Duodenal mucosa (tissue), 2 donors: ENCODE data around the gene FAM124A.

ENCODE experiments used
- H3K27ac ChIP-seq: one replicate; pipeline ENCODE4 v1.7.0; 2013; ENCODE audit warnings: low read depth, low read length
- H3K27me3 ChIP-seq, 2 donors: one replicate each; pipeline ENCODE4 v1.7.0; 2013; ENCODE audit warnings: low read length in 2 of 2, control low read depth in 1 of 2; ENCODE audit not compliant: insufficient read depth in 2 of 2, control insufficient read depth in 1 of 2
- H3K36me3 ChIP-seq, 2 donors: one replicate each; pipeline ENCODE4 v1.7.0; 2013; ENCODE audit warnings: low read length in 2 of 2, control low read depth in 1 of 2; ENCODE audit not compliant: insufficient read depth in 2 of 2, control insufficient read depth in 1 of 2
- H3K4me1 ChIP-seq, 2 donors: one replicate each; pipeline ENCODE4 v1.7.0; 2013; ENCODE audit warnings: low read length in 2 of 2, control low read depth in 1 of 2; ENCODE audit not compliant: insufficient read depth in 2 of 2, control insufficient read depth in 1 of 2
- H3K4me3 ChIP-seq, 2 donors: one replicate each; pipeline ENCODE4 v1.7.0; 2013; ENCODE audit warnings: low read length in 2 of 2, low read depth in 1 of 2
- H3K9ac ChIP-seq, 2 donors: one replicate each; pipeline ENCODE4 v1.7.0; 2013; ENCODE audit warnings: low read length in 2 of 2, low read depth in 1 of 2
- H3K9me3 ChIP-seq, 2 donors: one replicate each; pipeline ENCODE4 v1.7.0; 2013; ENCODE audit warnings: low read length in 2 of 2, control low read depth in 1 of 2; ENCODE audit not compliant: control insufficient read depth in 1 of 2

The FAM124A gene

DNA sequence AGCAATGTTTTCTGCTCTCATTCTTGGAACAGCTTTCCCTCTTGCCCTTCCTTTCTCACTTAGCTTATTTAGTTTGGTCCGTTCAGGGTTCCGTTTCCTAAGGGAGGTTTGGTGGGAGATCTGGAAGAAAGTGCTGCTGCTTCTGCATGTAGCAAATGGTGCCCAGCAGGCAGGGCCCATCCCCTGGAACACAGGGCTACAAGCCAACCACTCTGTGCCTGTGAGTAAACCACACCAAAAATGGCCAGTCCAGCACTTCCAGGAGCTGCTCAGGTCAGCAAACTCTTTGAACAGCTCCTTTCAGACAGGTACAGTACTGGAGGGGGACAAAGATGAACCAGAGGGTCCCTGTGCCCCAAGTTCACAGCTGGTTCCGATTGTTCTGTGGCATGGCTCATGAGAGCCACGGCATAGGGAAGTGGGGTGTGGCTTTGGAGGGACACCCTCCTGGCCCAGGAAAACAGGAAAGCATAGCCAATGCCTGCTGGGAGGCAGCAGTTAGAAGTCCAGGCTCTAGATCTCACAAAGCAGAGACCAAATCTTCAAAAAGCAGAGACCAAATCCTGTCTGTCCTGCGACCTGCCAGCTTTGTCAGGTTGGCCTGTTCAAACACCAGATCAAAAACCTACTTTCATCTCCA, 39.5 kb downstream of the FAM124A start:
- Histone ChIP-seq H3K4me1 (no peaks in the 10 kb centered on the region), H3K27ac (no peak overlapping the region), H3K27me3 (no peaks in the 10 kb centered on the region), H3K4me3 (no peak overlapping the region), H3K9ac (no peak overlapping the region), H3K9me3 (no peaks in the 10 kb centered on the region), H3K36me3 (no peaks in the 10 kb centered on the region)

DNA sequence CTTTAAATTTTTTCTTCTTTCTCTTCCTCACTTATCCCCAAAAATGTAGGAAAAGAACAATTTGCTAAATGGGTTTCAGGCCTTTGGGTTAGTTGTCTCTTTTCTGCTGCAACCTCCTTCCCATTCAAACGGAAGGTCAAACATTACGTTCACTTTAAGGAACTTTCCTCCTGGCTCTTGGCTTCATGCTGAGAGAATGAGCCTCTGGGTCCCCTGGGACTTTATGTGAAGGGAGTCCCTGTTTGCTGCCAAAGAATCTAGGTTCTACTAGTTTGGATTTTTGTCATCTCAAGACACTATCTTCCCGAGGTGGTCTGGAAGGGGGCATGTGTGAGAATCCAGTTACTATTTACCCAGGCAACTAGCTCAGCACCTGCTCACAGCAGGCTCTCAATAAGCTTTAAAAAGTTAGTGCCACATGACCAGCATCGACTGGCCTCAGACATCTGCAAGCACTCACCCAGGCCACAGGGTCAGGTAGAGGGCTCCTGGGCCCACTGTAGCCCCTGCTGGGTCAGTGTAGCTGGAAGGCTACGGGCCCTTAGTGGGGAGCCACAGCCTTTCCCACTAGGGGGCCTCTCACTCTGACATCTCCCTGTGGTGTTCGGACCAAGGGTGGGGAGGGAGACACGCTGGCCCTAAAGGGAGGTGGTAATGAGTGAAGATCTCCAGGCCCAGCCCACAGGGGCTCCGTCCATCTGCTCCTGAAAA, 40.5 kb downstream of the FAM124A start:
- Histone ChIP-seq H3K4me1 (no peaks in the 10 kb centered on the region), H3K4me3 (no peak overlapping the region), H3K36me3 (no peaks in the 10 kb centered on the region), H3K27me3 (no peaks in the 10 kb centered on the region), H3K9me3 (no peaks in the 10 kb centered on the region), H3K9ac (no peak overlapping the region), H3K27ac (no peak overlapping the region)

DNA sequence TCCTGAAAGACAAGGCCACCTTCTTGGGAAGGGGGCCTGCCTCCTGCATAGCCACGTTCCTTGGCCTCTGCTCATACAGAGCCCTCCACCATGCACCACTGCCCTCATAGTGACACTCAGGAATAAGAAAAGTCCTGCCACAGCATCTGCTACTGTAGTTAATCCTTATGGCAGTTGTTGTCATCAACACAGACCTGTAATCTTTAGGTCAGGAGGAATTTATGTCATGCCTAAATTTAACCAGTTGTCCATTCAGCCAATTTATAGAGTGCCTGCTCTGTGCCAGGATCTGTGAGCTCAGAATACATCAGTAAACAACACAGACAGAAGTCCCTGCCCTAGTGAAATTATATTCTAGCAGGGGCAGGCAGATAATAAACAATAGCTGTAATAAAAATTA, 44.4 kb downstream of the FAM124A start:
- Histone ChIP-seq H3K27ac (no peak overlapping the region), H3K4me1 (no peaks in the 10 kb centered on the region), H3K9me3 (no peaks in the 10 kb centered on the region), H3K36me3 (no peaks in the 10 kb centered on the region), H3K27me3 (no peaks in the 10 kb centered on the region), H3K4me3 (no peak overlapping the region), H3K9ac (no peak overlapping the region)

DNA sequence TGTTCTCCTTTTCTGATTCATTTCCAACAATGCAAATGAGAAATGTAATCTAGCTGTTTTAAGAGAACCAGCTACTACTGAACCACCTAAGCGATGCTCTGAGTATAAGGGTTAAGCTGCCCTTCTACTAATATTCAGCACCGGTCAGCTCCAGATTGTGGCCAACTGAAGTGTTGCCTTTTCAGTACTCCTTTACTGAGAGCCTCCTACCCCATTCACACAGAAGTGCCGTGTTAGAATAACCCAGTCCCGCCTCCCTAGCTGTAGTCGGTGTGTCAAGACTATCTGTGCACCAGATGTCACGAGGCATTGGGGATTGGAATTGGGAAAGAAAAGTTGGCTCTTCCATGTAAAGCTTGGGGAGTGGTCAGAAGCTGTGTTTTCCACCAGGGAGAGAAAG, 45.4 kb downstream of the FAM124A start:
- Histone ChIP-seq H3K4me1 (no peaks in the 10 kb centered on the region), H3K36me3 (no peaks in the 10 kb centered on the region), H3K27me3 (no peaks in the 10 kb centered on the region), H3K9me3 (no peaks in the 10 kb centered on the region), H3K4me3 (no peak overlapping the region), H3K27ac (no peak overlapping the region), H3K9ac (no peak overlapping the region)

DNA sequence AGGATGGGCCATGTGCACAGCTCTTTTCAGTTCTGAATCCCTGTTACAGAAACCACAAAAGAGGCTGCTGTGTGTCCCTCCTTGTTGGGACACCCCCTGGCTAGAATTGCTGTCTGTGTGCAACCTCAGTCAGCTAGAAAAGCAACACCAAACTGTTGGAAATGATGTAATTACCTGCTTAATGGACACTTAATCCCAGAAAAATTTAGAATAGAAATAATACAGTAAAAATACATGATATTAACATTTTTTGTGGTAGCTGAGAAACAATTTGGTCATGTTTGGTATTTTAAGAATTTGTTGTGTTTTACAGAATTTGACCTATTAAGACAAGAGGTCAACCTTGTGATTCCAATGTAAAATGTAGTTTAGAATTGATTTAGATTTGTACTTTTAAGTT, 46.8 kb downstream of the FAM124A start:
- Histone ChIP-seq H3K36me3 (no peaks in the 10 kb centered on the region), H3K4me1 (no peaks in the 10 kb centered on the region), H3K27me3 (no peaks in the 10 kb centered on the region), H3K27ac (no peak overlapping the region), H3K9me3 (no peaks in the 10 kb centered on the region), H3K4me3 (no peak overlapping the region), H3K9ac (no peak overlapping the region)

DNA sequence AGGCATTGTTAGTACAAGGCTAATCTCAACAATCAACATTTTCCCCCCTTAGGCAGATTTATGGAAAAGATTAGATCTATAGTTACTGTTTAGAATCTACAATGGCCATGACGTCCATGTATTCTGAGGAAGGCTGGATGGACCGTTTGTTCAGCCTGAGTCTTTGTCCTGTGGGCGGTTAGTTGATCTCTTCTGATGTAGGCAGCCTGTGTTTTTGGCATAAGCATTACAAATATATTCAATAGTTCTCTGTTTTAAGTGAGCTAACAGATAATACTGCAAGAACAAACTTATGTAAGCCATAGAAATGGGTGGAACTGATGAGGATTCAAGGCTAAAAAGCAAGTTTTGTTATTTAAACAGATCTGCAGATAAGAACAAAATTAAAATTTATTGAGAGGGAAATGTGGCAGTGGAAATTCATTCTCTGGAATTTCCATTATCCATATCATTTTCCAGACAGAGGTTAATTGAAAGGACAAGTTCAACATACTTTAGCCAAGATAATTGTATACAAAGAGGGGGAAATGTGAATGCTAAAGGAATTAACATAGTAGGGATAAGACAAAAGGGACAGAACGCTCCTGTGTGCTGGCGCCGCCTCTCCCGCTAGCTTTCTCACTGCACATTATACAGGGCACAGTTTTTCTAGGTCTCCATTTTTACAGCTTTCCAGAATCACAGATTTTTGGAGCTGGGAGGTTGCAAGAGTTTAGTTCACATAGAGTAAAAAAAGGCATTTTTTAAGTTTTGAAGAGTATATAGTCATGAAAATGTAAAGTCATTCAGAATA, 48.6 kb downstream of the FAM124A start:
- Histone ChIP-seq H3K27ac (no peak overlapping the region), H3K27me3 (no peaks in the 10 kb centered on the region), H3K4me3 (no peak overlapping the region), H3K9me3 (no peaks in the 10 kb centered on the region), H3K4me1 (no peaks in the 10 kb centered on the region), H3K36me3 (no peaks in the 10 kb centered on the region), H3K9ac (no peak overlapping the region)

DNA sequence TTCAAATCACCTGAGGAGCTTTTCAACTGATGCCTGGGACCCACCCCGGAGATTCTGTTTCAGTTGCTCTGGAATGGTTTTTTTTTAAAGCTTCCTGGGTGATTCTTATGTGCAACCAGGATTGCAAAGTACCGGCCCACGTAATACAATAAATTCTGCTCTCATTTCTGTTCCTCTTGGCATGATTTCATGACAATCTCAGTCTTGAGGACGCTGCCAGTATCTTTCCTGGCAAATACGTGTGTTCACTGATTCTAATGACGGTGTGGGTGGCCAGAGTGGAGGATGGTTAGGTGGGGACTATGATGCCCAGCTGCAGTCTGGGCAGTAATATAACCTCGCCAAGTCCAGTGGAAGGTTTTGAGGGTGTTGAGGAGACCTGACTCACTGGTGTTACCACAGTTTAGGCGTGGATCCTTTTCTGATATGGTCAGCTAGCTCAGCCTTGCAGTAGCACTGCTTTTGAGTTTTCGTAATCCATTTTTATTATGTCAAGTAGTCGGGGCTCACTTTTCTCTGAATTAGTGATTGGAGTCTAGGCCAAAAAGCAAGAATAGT, 49.4 kb downstream of the FAM124A start:
- Histone ChIP-seq H3K9ac (no peak overlapping the region), H3K27me3 (no peaks in the 10 kb centered on the region), H3K4me1 (no peaks in the 10 kb centered on the region), H3K27ac (no peak overlapping the region), H3K36me3 (no peaks in the 10 kb centered on the region), H3K9me3 (no peaks in the 10 kb centered on the region), H3K4me3 (no peak overlapping the region)

DNA sequence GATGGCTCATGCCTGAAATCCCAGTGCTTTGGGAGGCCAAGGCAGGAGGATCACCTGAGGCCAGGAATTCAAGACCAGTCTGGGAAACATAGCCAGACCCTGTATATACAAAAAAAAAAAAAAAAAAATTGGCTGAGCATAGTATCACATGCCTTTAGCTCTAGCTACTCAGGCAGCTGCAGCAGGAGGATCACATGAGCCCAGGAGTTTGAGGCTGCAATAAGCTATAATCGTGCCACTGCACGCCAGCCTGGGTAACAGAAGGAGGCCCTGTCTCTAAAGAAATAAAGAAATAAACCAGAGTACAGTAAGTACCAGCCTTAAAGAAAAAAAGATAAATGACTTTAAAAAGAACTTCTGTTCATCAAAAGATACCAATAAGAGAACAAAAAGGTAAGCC, 52.9 kb downstream of the FAM124A start:
- Histone ChIP-seq H3K9me3 (no peaks in the 10 kb centered on the region), H3K4me3 (no peak overlapping the region), H3K36me3 (no peaks in the 10 kb centered on the region), H3K4me1 (no peaks in the 10 kb centered on the region), H3K27ac (no peak overlapping the region), H3K9ac (no peak overlapping the region), H3K27me3 (peaks cover 0 to 4% of the 10 kb centered on the region in 2 donors)

DNA sequence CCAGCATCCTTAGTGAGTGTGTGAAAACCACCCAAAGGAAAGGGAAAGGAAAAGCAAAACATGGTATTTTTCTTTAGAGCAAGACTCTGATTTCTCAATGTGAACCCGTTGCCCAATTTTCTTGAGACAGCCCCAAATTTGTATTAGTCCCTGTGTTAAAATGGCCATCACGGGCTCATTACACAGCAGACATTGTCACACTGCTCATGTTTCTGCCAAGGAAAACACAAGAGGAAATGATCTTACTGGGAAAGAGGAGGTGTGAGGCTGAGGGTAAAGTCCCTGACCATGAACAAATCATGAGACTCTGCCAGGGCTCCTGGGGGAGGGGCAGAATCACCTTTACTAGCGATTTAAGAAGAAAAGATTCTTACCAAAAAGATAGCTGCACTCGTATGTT, 54.4 kb downstream of the FAM124A start:
- H3K9ac ChIP-seq: no peak overlapping the region
- H3K4me1 ChIP-seq: no peaks in the 10 kb centered on the region
- no peak overlapping the region for H3K27ac ChIP-seq
- H3K36me3 ChIP-seq: no peaks in the 10 kb centered on the region
- no peaks in the 10 kb centered on the region for H3K9me3 ChIP-seq
- no peak overlapping the region for H3K4me3 ChIP-seq
- peaks cover 0 to 4% of the 10 kb centered on the region in 2 donors for H3K27me3 ChIP-seq

DNA sequence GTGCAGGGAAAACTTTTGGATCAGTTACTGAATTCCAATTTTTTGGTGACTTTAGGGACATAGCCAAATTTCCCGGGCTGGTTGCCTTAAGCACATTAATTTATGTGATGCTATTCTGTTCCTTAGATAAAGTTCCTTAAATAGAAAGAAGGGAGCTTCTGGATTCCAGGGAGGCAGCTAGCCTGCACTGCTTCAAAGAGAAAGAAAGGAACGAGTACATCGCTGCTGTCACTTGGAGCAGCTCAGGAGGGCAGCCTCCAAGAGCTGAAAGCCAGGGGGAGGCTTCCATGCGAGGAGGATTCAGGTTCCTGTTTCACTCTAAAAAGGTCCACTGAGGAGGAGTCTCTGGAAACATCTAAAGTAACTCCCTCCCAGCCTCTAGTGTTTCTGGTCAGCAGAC, 55.7 kb downstream of the FAM124A start:
- H3K36me3 ChIP-seq: no peaks in the 10 kb centered on the region
- no peak overlapping the region for H3K4me3 ChIP-seq
- no peaks in the 10 kb centered on the region for H3K4me1 ChIP-seq
- H3K27ac ChIP-seq: no peak overlapping the region
- peaks cover 0 to 4% of the 10 kb centered on the region in 2 donors for H3K27me3 ChIP-seq
- no peaks in the 10 kb centered on the region for H3K9me3 ChIP-seq
- H3K9ac ChIP-seq: no peak overlapping the region
